CD4-positive, alpha-beta T cell treated with Interleukin-10 for 1 hour (primary cell): ENCODE data around the gene ARL3.

Experiments used
- DNase-seq: peaks from one replicate; pipeline ENCODE4 v3.0.0-alpha.2; 2020

ARL3 gene

DNA sequence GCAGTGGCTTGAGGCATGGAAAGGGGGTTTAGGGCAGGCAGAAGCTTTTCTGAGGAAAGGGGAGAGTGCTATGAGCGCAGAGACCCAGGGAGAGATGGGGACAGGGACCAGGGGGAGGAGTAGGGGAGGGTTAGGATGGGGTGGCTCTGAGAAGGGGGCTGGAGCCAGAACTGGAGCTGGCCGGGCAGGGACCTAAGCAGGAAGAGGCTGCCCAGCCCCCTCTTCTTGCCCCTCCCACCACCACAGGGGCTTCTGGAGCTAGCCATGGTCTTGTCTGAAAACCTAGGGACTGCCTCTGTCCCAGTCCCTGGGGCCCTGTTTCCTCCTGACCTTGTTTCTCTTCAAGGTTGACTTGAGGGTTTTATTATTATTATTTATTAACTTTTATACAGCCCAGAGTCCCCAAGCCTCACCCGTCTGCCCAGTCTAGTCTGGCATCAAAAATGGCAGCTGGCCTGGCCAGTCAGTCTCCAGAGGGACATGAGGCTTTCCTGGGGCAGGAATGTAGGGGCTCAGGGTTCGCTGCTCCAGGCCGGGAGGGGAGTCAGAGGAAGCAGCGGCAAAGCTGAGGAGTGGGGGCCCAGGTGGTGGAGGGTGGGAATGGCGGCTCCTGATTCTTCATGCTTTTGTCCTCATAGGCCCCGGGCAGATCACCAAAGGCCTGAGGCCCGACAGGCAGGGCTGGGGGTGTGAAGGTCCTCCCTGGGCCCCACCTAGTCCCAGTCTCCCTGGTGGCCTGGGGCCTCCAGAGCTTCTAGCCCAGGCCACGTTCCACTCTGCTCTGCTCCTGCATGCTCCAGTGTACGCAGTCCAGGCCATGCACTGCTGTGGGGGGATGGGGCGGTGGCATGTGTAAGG, 64.2 kb downstream of the ARL3 start:
- no peak for DNase-seq

DNA sequence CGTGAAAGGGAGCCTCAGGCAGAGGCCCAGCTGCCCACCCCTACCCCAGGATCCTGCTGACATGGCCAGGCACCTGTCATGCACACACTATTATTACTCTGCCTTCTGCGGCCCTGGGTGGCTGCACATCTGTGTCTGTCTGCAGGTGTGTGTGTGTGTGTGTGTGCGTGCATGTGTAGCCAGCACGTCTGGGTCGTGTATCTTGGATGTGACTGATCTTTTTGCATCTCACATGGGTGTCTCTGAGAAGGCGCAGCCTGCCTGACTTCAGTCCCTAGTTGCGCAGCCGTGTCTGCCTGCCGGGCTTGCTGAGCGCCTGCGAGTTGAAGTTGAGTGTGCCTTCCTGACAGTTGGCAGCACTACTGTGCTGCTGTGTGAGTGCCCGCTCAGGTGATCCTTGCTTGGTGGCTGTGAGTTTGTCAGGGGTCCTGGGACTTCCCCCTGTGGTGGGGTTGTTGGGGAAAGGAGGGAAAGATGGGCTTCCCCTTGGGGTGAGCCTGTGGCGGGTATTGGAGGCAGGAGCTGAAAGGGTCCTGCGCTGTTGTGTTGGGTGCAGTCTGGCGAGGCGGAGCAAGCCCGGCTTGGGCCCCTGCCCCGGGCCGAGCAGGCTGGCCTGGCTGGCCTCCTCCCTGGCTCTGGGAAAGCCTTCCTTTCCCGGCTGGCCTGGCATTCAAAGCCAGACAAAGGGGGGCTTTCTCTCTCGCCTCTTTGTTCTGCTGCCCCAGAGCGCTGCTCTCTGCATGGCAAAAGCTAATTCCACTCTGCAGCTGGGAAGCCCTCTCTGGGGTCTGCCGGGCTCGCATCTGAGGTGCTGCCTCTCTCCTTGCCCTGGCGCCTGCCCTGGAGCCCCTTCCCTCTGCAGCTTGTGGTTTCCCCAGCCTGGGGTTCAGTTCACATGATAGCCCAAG, 65.1 kb downstream of the ARL3 start:
- peak; percentile 35 for DNase-seq

DNA sequence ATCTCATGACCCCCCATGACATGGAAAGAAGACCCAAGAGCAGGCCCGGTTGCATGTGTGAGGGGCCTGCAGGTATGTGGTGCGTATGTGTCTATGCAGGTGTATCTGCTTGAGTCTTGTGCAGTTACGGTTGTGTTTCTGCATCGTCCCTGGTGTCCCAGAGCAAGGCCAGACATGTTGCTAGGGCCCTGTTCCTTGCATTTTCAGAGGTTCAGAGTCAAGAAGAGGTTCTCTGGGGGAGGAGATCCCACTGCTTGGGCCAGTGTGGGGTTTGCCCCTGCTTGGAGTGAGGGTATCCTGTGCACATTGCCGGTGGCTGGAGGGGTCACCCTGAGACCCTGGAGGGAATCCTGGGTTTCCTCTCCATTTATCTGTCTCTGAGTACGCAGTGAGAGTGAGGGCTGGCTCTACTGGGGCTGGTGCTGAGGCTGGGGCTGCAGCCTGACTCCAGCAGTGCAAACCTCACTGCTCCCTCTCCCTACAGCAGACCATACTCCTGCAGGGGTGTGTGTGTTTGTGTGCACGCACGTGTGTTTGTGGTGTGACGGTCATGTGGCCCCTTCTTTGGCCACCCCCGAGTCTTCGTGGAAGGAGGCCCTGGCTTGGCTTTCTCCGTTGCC, 65.8 kb downstream of the ARL3 start:
- DNase-seq: no peak

DNA sequence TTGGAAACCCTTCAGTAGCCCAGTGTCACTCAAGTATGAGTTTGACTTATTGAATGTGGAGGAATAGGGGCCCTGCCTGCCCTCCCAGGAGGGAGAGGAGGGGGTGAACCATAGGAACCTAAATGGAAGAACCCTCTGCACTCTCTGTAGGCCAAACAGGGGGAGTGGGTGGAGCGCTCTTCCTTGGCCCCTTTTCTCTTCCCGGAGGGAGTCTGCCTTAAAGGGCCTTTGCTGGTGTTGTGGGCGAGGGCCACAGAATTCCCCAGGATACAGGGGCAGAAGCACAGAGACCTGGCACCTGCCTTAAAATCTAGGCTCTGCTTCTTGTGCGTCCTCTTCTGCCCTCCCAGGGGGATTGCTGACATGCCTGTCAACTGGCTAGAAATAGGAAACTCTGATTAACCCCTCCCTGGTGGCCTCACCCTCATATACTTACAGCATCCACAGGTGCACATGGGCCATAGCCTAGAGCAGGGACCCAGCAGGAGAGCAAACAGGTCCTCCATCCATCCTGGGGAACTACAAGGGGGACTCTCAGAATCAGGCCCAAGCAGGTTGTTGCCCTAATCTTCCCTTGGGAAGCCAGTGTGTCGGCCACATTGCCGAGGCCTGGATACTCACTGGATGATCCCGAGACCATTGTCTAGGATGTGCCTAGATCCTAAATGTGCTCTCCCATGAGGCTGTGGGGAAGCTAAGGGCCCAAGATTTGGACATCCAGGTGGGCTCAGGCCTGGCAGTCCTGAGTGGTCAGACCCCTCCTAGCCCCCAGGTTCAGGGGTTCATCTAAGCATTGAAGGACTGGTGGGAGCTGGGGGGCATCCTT, 66.5 kb downstream of the ARL3 start:
- DNase-seq: no peak

DNA sequence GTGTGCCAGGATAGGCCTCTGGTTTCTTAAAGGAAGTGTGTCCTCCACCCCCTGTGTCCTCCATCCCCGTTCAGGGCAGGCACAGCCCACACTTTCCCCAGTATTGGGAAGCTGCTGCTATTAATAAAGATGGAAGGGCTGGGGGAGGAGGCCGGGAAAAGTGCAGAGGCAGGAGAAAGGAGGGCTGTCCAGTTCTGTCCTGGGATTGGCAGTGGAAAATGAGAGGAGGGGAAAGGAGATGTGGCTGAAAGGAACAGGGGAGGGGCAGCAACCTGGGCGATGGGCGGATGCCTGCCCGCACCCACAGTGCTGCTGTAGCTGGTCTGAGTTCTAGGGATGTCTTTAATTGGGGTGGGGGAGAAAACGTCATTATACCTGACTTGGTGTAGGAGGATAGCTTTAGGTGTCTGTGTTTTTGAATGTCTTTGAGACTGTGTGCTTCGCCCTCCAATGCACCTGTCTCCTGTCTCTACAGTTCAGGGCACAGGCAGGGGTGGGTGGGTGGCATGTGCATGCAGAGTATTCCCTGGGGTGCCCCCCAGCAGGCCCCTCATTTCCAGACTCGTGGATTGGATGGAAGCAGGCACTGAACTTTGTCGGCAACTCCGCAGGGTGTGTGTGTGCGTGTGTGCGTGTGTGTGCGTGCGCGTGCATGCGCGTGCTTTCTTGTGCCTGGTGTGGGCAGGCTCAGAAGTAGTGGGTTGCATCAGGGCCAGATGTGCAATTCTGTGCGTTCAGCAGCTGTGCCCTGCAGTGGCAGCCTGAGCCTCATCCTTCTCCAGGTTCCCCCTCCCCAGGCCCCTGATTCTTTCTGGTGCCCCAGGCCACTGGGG, 67.4 kb downstream of the ARL3 start:
- DNase-seq: peak; percentile 51

DNA sequence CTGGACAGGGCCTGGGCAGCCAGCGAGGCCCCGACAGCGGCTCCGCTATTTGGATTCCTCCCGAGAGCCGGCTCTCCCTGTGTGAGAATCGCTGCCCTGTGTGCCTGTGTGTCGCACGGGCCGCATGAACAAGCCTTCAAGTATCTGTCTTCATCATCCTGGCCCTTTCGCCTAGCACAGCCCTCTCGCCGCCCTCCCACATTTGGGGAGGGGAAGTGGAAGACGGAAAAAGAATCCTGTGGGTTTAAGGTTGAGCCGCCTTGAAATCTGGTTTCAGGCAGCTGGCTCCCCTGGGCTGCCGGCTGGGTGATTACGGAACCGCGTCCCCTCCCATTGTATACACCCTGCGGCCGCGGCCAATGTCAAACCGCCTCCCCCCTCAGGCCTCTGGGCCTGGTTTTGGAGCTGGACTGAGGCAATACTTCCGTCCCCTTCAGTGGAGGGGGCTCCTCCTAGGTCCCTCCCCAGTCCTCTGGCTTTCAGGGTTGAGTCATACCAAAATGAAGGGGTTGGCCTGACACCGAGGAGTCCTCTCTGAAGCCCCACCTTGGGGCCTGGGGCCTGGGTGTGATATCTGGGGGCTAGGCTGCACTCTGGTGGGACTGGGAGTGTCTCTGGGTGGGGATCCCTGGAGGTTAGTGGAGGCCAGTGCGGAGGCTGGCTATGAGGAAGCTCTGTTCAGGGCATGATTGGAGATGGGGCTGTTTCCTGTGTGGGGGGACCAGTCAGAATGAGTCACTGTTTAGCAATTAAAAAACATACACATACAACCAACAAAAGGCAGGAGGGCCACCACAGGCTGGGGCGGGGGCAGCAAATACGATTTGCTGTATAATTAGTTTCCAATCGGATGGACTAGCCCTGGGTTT, 68.2 kb downstream of the ARL3 start:
- DNase-seq: peak; percentile 80

DNA sequence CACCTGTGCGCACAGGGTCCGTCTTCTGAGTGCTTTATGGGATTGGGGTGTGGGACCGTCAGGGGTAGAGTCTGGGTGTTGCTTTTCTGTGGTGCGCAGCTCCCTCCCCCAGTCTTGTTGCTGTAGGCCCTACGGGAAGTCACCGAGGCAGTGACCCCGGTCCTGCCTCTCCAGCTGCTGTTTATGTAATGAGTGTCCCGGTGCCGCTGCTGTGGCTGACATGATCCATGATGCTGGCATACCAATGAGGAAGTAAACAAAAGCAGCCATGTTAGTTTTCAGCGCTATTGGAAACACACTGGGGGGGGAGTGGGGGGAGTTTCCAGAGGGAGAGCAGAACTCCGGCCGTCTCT, 68.8 kb downstream of the ARL3 start:
- DNase-seq: peak; percentile 65

DNA sequence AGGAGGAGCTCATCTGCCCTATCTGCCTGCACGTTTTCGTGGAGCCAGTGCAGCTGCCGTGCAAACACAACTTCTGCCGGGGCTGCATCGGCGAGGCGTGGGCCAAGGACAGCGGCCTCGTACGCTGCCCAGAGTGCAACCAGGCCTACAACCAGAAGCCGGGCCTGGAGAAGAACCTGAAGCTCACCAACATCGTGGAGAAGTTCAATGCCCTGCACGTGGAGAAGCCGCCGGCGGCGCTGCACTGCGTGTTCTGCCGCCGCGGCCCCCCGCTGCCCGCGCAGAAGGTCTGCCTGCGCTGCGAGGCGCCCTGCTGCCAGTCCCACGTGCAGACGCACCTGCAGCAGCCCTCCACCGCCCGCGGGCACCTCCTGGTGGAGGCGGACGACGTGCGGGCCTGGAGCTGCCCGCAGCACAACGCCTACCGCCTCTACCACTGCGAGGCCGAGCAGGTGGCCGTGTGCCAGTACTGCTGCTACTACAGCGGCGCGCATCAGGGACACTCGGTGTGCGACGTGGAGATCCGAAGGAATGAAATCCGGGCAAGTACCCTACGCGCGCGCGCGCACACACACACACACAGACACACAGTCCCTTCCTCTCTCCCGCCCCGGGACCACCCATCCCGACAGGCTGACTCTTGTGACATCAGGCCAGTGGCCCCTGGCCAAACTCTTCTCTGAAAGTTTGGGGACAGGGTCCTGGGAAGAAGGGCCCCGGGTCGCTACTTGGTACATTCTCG, 69.4 kb downstream of the ARL3 start:
- peak; percentile 85 for DNase-seq

DNA sequence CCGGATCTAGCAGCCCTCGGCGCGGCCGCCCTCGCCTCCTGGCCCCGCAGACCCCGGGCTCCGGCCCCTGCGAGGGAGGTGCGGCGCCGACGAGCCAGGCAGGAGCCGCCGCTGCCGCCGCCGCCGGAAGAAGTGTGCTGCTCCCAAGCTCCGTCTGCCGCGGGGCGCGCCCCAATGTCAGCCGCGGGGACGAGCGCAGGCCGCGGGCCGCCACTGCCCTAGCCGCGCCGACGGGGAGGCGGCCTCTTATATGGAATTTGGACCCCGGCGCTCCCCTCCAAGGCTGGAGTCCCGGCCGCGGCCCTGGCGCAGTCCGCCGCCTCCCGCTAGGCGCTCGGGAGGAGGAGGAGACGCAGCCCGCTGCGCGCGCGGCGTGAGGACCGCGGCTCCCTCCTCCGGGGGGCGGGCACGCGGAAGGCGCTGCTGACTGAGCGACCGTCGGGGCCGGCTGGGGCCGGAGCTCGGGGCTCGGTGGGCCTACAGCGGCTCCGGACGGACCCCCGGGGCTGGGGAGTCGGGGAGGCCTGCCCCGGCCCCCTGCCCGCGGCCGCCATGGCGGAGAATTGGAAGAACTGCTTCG, 70.0 kb downstream of the ARL3 start, which contains the start of gene TRIM8:
Gene TRIM8 (plus strand): TSS at position 414 of the 580 bp plus-strand sequence. CDS start 139 bp downstream, at position 553.
- peak; percentile 54 for DNase-seq

DNA sequence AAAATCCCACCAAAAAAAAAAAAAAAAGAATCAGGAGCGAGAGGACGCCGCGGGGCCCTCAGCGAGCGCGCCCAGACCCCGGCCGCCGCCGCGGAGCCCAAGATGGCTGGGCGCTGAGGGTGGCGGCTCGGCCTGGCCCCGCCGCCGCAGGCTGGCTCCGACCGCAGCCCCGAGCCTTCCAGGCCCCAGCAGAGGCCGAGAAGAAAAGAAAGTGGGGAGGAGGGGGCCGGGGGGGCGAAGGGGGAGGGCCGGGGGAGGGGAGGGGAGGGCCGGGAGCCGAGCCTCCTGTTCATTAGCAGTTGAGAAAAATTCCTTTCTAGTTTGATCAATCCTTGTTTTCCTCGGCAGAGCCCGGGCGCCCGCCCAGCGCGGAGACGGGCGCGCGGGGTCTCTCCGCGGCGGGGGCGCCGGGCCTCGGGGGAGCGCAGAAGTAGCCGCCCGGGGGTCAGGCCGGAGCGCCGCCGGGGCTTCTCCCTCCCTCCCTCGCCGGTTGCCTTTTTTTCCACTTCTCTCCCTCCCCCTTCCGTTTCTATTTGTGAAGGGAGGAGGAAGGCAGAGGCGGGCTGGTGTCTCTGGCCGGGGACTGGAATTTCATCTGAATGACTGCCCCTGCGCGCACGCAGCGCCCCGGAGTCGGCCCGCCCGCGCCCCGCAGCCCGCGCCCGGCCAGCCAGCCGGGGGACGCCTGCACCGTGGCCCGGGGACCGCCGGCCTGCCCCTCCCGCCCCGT, 70.7 kb downstream of the ARL3 start:
- DNase-seq: peak; percentile 52

DNA sequence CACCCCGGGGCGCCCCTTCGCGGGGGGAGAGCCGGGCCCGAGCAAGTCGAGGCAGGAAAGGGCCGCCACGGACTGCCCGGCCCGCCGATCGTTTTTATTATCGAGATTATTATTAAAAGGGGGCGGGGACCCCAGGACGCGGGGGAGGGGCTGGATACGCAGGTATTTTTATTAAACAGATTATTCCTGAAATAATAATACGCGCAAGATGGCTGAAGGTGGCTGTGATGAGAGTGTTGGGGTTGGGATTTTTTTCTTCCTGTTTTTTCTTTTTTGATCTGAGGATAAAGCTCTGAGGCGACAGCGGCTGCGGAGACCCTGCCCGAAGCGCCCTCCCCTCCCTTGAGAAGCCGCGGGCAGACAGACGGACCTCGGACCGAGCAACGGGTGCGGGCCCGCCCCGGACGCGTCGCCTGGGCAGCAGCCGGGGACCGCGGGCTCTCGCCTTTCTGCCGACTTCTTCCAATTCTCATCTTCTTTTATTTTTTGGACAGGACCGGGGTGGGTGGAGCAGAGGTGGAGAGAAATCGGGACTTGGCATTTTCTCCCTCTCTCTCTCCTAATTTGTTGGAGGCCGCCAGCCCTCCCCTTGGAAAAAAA, 71.4 kb downstream of the ARL3 start:
- DNase-seq: peak; percentile 61

DNA sequence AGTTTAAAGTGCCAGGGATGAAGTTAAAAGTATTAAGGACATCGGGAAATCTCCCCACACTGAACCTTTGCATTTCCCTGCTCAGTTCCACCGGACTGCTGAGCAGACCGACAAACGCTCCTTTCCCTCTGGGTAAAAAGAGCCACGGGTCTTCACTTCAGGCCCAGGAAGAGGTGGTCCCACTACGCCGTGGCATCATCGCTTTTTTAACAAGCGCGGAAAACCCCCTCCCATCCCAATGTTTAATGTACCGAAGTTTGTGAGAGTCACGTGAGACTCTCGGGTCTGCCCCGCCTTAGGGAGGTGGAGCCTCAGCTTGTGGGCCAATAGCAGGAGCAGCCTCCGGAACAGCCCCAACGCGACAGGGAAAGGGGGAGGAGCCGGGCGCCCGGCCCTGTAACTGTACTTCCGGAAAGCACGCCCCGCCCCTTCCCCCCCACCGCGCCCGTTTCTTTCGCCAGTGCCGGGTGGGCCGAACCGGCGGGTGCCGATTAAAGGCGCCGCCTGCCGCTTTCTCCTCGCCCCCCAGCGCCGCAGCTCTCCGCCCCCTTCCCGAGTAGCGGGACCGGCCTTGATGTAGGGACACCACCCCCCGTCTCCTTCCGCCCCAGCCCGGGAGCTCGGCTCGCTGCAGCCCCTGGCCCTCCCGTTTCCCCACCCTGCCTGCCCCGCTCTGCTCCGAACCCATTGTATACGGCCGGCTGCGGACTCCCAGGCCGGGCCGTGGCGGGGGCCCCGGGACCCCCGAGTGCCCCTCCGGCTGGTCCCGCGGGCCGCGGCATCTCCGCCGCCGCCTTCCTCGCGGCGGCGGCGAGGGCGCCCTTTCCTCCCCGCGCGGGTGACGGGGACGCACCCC, 72.1 kb downstream of the ARL3 start:
- DNase-seq: peak; percentile 98

DNA sequence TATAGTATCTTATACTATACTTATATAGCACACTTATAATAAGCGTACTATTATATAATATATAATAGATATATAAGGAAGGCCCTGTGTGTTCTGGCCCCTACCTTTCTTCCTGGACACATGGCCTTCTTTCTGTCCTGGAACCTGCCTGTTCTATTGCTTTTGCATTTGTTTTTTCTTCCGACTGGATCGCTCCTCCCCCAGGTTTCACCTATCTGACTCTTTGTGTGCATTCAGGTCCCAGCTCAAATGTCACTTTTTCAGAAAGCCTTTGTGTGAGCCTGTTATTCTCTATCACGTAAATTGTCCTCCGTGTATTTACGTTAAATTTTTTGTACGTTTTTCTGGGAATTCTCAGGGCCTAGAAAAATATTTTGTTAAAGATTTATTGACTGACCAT, 72.8 kb downstream of the ARL3 start:
- no peak for DNase-seq

DNA sequence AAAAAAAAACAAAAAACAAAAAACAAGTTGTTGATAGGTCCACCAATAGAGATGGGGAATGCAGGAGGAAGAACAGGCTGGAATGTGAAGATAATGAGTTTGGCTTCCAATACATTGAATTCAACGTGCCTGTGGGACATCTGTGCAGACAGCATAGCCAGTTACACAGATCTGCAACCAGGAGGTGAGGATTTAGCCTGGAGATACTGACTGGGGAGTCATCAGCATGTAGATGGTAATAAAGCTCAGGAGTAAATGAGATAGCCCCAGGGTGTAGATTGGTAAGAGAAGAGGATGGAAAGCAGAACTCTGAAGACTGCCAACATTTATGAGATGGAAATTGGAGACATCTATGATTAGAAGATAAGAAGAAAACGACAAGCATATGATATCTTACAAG, 74.7 kb downstream of the ARL3 start:
- no peak for DNase-seq

DNA sequence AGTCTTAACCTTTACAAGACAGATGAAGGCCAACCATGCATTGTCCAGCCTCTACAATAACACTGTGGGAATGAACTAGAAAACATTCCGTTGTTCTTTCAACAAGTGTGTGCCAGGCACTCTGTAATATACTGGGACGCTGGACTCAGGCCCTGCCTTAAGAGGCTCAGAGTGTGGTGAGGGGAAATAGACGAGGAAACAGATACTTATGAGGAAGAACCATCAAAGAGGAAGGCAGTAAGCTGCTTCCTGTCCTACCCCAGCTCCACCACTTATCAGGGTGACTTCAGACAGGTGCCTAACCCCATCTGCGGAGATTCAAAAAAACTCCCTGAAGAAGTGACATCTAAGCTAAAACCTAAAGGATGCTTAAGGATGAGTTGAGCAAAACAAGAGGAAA, 78.8 kb downstream of the ARL3 start:
- peak; percentile 58 for DNase-seq

DNA sequence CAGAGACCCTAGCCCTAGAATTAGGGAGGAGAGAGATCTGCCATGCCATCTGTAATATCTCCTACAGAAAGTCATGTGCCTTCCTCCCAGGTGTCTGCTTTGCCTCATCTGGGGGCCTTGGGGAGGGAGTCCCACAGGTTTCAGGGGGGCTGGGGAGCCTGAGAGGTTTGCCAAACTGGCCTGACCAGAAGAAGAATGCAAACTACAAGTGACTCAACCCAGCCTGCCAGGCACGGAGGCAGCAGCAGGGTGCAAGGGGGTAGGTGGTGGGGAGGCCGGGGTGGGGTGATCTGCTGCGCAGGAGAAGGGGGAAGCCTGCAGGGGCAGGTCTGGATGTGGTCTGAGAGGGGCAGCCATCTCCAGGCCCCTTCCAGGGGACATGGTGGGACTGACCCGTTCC, 79.5 kb downstream of the ARL3 start:
- no peak for DNase-seq

DNA sequence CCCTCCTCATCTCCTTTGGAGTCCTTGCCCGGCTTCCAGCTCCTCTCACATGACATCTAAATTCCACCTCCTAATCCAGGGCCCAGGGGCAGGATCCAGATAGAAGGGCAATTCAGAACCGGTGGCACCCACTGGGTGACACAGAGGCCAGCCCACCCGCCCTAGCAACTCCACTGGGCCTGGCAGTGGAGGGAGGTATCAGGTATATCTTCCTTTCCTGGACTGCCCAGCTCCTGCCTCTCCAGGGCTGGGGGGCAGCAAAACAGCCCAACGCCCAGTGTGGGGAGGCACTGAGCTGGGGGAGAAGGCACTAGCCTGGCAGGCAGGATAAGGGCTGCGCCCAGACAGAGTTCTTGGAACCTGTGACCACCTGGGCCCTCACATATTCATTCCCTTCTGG, 80.3 kb downstream of the ARL3 start:
- no peak for DNase-seq
